Thyroid gland (tissue), 4 donors: ENCODE results near the gene CHST11. TPM values are rescaled to one million over a fixed set of nuclear protein-coding genes. Genes with fewer than 3 reads are reported as not detected.

Source experiments
- DNase-seq, 2 donors: peaks; one replicate each; pipeline ENCODE4 v3.0.0-alpha.2; 2019
- H3K27ac ChIP-seq, 3 donors: fragments of 200-600 bp; sonication (generic); 1 replicate in 2 of 3; 2 replicates in 1 of 3; pipeline ENCODE4 v1.5.1; 2016 to 2019; ENCODE audit warnings: mild to moderate bottlenecking in 1 of 3, moderate library complexity in 1 of 3
- H3K27me3 ChIP-seq: fragments of 200-600 bp; sonication (generic); one replicate; pipeline ENCODE4 v1.5.1; 2019
- H3K36me3 ChIP-seq, 2 donors: fragments of 200-600 bp; sonication (generic); one replicate each; pipeline ENCODE4 v1.5.1; 2016 to 2019
- H3K4me1 ChIP-seq, 2 donors: fragments of 200-600 bp; sonication (generic); one replicate each; pipeline ENCODE4 v1.5.1; 2017 to 2019
- H3K4me3 ChIP-seq, 3 donors: fragments of 200-600 bp; sonication (generic); replicated peaks in 1 of 3; 1 replicate in 2 of 3; 2 replicates in 1 of 3; pipeline ENCODE4 v1.5.1; 2016; ENCODE audit warnings: mild to moderate bottlenecking in 1 of 3
- H3K9me3 ChIP-seq: fragments of 200-600 bp; sonication (generic); one replicate; pipeline ENCODE4 v1.5.1; 2017
- POLR2A ChIP-seq, 2 donors: fragments of 450-650 bp; IDR thresholded peaks; one replicate each; pipeline ENCODE4 v1.6.1; 2017; ENCODE audit warnings: antibody characterized with exemption in 2 of 2, mild to moderate bottlenecking in 2 of 2, moderate library complexity in 1 of 2
- WGBS, 2 donors: methylation state at CpG; one replicate each; pipeline ENCODE4 v1.1.5; 2017; 5-methylcytosine and 5-hydroxymethylcytosine counted together
- intact Hi-C: fragments of 100-400 bp; cut with DNase I; formaldehyde crosslinking; loops from one replicate; pipeline ENCODE4 v1.15.1; 2023
- total RNA-seq, 4 donors: library from RNA; depleted of rRNA; stranded (reverse); fragments of >200 nt; gene quantifications; one replicate each; pipeline ENCODE4 v1.2.3, GENCODE V29; 2016
- TF ChIP-seq, protein P1 (sequence below), 6 experiments: fragments of 200-600 bp in 3 of 6; fragments of 450-650 bp in 3 of 6; sonication (generic) in 3 of 6; IDR thresholded peaks; one replicate each; pipeline ENCODE4 v1.5.1; 2016 to 2019; ENCODE audit warnings: antibody characterized with exemption in 6 of 6, mild to moderate bottlenecking in 2 of 6, inconsistent platforms in 1 of 6, moderate library complexity in 1 of 6

The CHST11 gene
- total RNA-seq, 4 donors from 2014 or later = 6.9 to 11.6 (median 8.0) TPM

DNA sequence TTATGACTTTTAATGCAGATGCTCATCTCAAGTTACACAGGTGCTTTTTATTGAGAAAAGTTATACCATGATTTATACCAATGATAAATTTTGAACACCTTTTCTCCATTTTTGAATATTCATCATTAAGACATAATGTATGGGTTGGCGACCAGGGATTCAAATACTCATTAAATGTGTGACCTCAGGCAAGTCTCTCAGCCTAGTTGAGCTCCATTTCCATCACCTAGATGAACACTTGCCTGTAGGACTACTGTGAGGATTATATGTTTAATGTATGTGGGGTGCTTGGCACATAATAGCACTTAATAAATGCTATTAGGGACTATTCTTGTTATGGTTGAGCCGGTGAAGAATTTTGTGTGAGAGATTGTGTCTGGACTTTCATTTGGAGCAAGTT lies 228.6 kb downstream of the CHST11 start:
- TF ChIP-seq, protein P1, sequence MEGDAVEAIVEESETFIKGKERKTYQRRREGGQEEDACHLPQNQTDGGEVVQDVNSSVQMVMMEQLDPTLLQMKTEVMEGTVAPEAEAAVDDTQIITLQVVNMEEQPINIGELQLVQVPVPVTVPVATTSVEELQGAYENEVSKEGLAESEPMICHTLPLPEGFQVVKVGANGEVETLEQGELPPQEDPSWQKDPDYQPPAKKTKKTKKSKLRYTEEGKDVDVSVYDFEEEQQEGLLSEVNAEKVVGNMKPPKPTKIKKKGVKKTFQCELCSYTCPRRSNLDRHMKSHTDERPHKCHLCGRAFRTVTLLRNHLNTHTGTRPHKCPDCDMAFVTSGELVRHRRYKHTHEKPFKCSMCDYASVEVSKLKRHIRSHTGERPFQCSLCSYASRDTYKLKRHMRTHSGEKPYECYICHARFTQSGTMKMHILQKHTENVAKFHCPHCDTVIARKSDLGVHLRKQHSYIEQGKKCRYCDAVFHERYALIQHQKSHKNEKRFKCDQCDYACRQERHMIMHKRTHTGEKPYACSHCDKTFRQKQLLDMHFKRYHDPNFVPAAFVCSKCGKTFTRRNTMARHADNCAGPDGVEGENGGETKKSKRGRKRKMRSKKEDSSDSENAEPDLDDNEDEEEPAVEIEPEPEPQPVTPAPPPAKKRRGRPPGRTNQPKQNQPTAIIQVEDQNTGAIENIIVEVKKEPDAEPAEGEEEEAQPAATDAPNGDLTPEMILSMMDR (IDR thresholded peaks at IDR 0.05) = no peak
- TF ChIP-seq POLR2A (IDR thresholded peaks at IDR 0.05) = no peak
- Histone ChIP-seq H3K4me1 (peaks cover 11 to 27% of the 10 kb centered on the region in 2 donors), H3K9me3 (no peaks in the 10 kb centered on the region), H3K27ac (no peak overlapping the region), H3K27me3 (no peaks in the 10 kb centered on the region), H3K36me3 (no peaks in the 10 kb centered on the region), H3K4me3 (no peak overlapping the region)
- no peak for DNase-seq
- WGBS, 2 donors = 87 to 93% methylated on average over 2 of the region's 2 CpGs
- intact Hi-C loops = no loop called here

DNA sequence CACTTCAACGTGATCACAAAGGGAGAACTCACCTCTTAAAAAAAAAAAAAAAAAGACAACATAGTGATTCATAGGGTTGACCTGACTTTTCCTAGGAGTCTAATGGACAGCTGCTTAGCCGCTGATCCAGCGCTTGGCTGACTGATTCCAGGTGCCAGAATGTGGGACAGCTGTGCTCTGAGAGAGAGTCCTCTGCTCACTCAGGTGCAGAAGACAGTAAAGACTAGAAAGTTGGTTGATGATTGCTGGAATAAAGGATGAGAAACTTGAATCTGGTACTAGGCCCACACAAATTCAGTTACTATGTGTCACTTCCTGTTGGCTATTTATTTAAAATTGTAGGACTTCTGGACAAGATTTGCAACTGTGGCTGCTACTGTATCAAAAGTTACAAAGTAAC lies 229.4 kb downstream of the CHST11 start:
- peaks cover 11 to 27% of the 10 kb centered on the region in 2 donors for H3K4me1 ChIP-seq
- no peaks in the 10 kb centered on the region for H3K9me3 ChIP-seq
- no peak for DNase-seq
- H3K4me3 ChIP-seq = no peak overlapping the region
- H3K36me3 ChIP-seq = no peaks in the 10 kb centered on the region
- H3K27ac ChIP-seq = no peak overlapping the region
- TF ChIP-seq, protein P1 (IDR thresholded peaks at IDR 0.05) = no peak
- TF ChIP-seq POLR2A (IDR thresholded peaks at IDR 0.05) = no peak
- H3K27me3 ChIP-seq = no peaks in the 10 kb centered on the region
- WGBS, 2 donors = 62 to 93% methylated on average over 3 of the region's 3 CpGs
- intact Hi-C loops = no loop called here

DNA sequence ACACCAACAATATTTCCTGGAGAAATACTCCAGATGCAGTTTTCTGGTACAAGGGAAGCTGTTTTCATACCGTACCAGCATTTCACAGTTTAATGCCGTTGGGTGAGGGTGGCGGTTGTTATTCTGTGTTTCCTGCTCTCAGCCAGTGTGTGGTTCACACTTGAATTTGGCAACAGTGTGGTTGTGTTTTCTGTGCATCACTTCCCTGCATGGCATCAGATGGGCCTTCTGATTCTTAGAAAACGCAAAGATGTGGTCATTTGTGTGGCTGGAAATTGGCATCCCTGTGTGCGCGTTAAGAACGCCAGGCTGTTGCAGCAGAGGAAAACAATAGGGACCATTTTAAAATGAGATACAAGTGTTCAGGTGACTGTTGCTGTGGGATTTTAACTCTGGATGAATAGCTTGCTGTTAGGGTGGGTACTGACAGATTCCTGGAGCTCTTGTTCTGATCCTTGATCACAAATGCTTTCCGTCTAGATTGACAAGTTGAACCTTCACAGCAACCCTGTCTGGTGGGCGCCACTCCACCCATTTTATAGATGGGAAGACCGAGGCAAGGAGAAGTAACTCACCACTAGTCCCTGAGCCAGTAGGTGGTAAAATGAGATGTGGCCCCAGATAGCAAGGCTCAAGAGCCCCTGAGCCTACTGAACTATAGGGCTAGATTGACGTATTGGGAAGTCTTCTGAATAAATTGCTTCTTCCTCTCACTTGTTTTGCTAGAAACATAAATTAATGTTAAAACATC lies 231.2 kb downstream of the CHST11 start:
- H3K9me3 ChIP-seq = no peaks in the 10 kb centered on the region
- H3K27me3 ChIP-seq = no peaks in the 10 kb centered on the region
- peaks cover 11 to 27% of the 10 kb centered on the region in 2 donors for H3K4me1 ChIP-seq
- intact Hi-C loops = no loop called here
- no peak for DNase-seq
- 86 to 89% methylated on average over 11 of the region's 11 CpGs for WGBS, 2 donors
- no peaks in the 10 kb centered on the region for H3K36me3 ChIP-seq
- H3K27ac ChIP-seq = no peak overlapping the region
- no peak overlapping the region for H3K4me3 ChIP-seq
- TF ChIP-seq POLR2A (IDR thresholded peaks at IDR 0.05) = no peak
- TF ChIP-seq, protein P1 (IDR thresholded peaks at IDR 0.05) = no peak

DNA sequence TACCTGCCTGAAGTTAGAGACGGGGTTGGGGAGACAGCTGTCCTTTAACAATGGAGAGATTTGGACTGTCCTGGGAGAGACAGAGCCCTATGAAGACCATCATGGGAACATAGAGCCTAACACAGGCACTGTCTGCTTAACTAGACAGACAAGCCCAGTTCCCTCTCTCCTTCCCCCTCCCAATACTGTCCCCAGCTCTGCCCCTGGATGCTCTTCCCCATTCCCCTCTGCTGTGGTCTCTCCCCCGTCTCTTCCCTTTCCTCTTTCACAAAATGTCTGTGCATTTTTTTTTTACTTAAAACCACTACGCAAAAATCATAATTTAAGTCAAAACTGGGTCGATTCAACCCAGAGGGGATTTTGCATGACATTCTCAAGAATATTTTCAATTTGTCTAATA lies 232.9 kb downstream of the CHST11 start:
- intact Hi-C loops = no loop called here
- no peak for DNase-seq
- TF ChIP-seq POLR2A (IDR thresholded peaks at IDR 0.05) = no peak
- TF ChIP-seq, protein P1 (IDR thresholded peaks at IDR 0.05) = no peak
- Histone ChIP-seq H3K27me3 (no peaks in the 10 kb centered on the region), H3K4me3 (no peak overlapping the region), H3K27ac (no peak overlapping the region), H3K36me3 (no peaks in the 10 kb centered on the region), H3K9me3 (no peaks in the 10 kb centered on the region), H3K4me1 (peaks cover 15 to 28% of the 10 kb centered on the region in 2 donors)
- WGBS, 2 donors = 84 to 93% methylated on average over 4 of the region's 4 CpGs

DNA sequence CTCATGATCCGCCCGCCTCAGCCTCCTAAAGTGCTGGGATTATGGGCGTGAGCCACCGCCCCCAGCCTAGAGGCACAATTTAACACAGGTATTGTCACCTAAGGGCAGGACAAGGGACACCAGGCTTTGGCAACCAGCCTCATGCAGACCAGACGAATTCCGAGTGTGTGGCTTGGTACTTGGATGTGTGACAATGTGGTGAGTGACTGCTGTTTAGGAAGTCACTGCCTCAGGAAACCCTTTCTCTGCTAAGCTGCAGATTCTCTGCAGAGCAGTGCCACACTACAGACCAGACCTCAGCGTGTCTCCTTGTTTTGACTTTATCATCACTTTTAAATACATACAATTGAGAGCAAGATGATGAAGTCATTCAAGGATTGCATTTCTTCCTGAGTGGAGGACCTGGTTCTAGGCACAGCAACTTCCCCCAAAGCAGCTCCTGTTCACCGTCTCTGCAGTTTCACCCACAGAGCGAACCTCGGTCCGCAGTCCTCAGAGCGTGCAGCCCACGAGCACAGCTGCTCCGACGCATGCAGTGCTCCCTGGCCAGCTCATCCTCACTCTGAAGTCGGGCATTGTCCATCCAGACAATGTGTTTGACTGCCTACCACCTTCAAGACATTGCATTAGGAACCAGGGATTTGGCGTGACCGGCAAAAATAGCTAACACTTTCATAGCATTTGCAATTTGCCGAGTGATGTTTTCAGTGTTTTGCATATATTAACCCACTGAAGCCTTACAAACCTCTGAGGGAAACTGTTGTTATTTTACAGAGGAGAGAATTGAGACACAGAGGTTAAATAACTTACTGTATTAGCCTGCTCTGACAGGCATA lies 235.2 kb downstream of the CHST11 start:
- no peak overlapping the region for H3K4me3 ChIP-seq
- no peaks in the 10 kb centered on the region for H3K36me3 ChIP-seq
- 85 to 90% methylated on average over 15 to 19 of the region's 19 CpGs for WGBS, 2 donors
- no peak for DNase-seq
- no peak for TF ChIP-seq POLR2A (IDR thresholded peaks at IDR 0.05)
- TF ChIP-seq, protein P1 (IDR thresholded peaks at IDR 0.05) = no peak
- no peaks in the 10 kb centered on the region for H3K27me3 ChIP-seq
- intact Hi-C loops = no loop called here
- H3K27ac ChIP-seq = no peak overlapping the region
- H3K4me1 ChIP-seq = peaks cover 32 to 36% of the 10 kb centered on the region in 2 donors
- H3K9me3 ChIP-seq = no peaks in the 10 kb centered on the region
